ENCODE data around the gene DYNLL2. TPM values are rescaled to one million over a fixed set of nuclear protein-coding genes. Genes with fewer than 3 reads are reported as not detected.

The DYNLL2 gene
- polyA plus RNA-seq, 1 of the 3 experiments (the other 2 are of a cell fraction), result 27.0 TPM

DNA sequence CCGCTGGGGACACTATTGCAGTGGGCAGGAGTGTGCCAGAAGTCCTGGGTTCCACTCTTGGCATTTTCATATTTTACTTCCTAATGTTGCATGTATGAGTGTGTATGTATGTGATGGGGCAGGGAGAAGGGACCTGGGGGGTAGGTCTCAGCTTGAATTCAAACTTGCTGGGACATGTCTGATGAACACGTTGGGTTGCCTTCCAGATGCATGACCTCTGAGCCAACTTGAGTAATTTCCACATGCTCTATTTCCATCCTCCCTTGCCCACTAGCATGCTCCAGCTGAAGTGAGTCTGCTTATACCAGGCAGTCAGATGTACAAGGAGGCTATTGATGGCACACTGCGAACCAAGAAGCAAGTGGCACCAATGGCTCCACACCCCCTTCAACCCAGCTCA is 43.2 kb upstream of the DYNLL2 start:
- POLR2A ChIA-PET, result no interaction called here
- WGBS (ENCODE audit: low lambda C conversion rate), result 44% methylated on average over 3 of the region's 3 CpGs

More for the DNA sequence above, 43.2 kb upstream of the DYNLL2 start:
- no peaks in the 10 kb centered on the region for H3K9me3 ChIP-seq
- no peaks in the 10 kb centered on the region for H4K20me1 ChIP-seq (ENCODE audit: insufficient read depth)
- H3K4me3 ChIP-seq (ENCODE audit: low read depth in 2 of 2, low read length in 1 of 2), result no peak overlapping the region
- H2AFZ ChIP-seq (ENCODE audit: low read depth), result no peak overlapping the region
- no peak overlapping the region for H3K27ac ChIP-seq (ENCODE audit: low read depth in 2 of 2, low read length in 1 of 2)
- H3K27me3 ChIP-seq (ENCODE audit: insufficient read depth), result peaks cover 39% of the 10 kb centered on the region; the same call in 1 of the 2 replicates
- H3K9me2 ChIP-seq, result no peaks in the 10 kb centered on the region
- no peaks in the 10 kb centered on the region for H3F3A ChIP-seq (replicated peaks; ENCODE audit: insufficient read depth)
- no peaks in the 10 kb centered on the region for H3K79me2 ChIP-seq (ENCODE audit: insufficient read depth)
- H3K9ac ChIP-seq, result no peak overlapping the region
- CTCF ChIA-PET, result interaction anchor here (0.9 kb wide), 1 partner anchor 31 kb away, joined by 3 read pairs; no protein-coding TSS in a partner anchor
- H3K36me3 ChIP-seq (replicated peaks in 1 of 2; ENCODE audit: control insufficient read depth in 1 of 2, insufficient read depth in 2 of 2, low read length in 1 of 2), result no peaks in the 10 kb centered on the region
- TF ChIP-seq RCOR1 (IDR thresholded peaks at IDR 0.05; ENCODE audit: low read length), result no peak
- no peak for TF ChIP-seq RFX5 (IDR thresholded peaks at IDR 0.05; ENCODE audit: low read length)
- TF ChIP-seq ELF1 (IDR thresholded peaks at IDR 0.05), result no peak
- TF ChIP-seq, protein P1, sequence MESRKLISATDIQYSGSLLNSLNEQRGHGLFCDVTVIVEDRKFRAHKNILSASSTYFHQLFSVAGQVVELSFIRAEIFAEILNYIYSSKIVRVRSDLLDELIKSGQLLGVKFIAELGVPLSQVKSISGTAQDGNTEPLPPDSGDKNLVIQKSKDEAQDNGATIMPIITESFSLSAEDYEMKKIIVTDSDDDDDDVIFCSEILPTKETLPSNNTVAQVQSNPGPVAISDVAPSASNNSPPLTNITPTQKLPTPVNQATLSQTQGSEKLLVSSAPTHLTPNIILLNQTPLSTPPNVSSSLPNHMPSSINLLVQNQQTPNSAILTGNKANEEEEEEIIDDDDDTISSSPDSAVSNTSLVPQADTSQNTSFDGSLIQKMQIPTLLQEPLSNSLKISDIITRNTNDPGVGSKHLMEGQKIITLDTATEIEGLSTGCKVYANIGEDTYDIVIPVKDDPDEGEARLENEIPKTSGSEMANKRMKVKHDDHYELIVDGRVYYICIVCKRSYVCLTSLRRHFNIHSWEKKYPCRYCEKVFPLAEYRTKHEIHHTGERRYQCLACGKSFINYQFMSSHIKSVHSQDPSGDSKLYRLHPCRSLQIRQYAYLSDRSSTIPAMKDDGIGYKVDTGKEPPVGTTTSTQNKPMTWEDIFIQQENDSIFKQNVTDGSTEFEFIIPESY (IDR thresholded peaks at IDR 0.05; ENCODE audit: borderline replicate concordance, low read depth), result no peak
- TF ChIP-seq, protein P2, sequence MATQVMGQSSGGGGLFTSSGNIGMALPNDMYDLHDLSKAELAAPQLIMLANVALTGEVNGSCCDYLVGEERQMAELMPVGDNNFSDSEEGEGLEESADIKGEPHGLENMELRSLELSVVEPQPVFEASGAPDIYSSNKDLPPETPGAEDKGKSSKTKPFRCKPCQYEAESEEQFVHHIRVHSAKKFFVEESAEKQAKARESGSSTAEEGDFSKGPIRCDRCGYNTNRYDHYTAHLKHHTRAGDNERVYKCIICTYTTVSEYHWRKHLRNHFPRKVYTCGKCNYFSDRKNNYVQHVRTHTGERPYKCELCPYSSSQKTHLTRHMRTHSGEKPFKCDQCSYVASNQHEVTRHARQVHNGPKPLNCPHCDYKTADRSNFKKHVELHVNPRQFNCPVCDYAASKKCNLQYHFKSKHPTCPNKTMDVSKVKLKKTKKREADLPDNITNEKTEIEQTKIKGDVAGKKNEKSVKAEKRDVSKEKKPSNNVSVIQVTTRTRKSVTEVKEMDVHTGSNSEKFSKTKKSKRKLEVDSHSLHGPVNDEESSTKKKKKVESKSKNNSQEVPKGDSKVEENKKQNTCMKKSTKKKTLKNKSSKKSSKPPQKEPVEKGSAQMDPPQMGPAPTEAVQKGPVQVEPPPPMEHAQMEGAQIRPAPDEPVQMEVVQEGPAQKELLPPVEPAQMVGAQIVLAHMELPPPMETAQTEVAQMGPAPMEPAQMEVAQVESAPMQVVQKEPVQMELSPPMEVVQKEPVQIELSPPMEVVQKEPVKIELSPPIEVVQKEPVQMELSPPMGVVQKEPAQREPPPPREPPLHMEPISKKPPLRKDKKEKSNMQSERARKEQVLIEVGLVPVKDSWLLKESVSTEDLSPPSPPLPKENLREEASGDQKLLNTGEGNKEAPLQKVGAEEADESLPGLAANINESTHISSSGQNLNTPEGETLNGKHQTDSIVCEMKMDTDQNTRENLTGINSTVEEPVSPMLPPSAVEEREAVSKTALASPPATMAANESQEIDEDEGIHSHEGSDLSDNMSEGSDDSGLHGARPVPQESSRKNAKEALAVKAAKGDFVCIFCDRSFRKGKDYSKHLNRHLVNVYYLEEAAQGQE (IDR thresholded peaks at IDR 0.05; ENCODE audit: low read depth, low read length), result no peak
- TF ChIP-seq SIN3A (IDR thresholded peaks at IDR 0.05; ENCODE audit: borderline replicate concordance, low read depth, low read length), result no peak
- TF ChIP-seq NRF1 (IDR thresholded peaks at IDR 0.05; ENCODE audit: low read depth, low read length), result no peak
- no peak for TF ChIP-seq SMC3 (IDR thresholded peaks at IDR 0.05; ENCODE audit: low read depth, low read length)
- TF ChIP-seq TAF1 (IDR thresholded peaks at IDR 0.05; ENCODE audit: borderline replicate concordance, low read depth, low read length), result no peak
- no peak for TF ChIP-seq FOXM1 (IDR thresholded peaks at IDR 0.05; ENCODE audit: low read depth)
- TF ChIP-seq TEAD4 (IDR thresholded peaks at IDR 0.05; ENCODE audit: borderline replicate concordance, insufficient read depth), result no peak
- TF ChIP-seq, protein P3, sequence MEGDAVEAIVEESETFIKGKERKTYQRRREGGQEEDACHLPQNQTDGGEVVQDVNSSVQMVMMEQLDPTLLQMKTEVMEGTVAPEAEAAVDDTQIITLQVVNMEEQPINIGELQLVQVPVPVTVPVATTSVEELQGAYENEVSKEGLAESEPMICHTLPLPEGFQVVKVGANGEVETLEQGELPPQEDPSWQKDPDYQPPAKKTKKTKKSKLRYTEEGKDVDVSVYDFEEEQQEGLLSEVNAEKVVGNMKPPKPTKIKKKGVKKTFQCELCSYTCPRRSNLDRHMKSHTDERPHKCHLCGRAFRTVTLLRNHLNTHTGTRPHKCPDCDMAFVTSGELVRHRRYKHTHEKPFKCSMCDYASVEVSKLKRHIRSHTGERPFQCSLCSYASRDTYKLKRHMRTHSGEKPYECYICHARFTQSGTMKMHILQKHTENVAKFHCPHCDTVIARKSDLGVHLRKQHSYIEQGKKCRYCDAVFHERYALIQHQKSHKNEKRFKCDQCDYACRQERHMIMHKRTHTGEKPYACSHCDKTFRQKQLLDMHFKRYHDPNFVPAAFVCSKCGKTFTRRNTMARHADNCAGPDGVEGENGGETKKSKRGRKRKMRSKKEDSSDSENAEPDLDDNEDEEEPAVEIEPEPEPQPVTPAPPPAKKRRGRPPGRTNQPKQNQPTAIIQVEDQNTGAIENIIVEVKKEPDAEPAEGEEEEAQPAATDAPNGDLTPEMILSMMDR (IDR thresholded peaks at IDR 0.05), result no peak
- TF ChIP-seq NFIC (IDR thresholded peaks at IDR 0.05; ENCODE audit: borderline replicate concordance), result no peak
- no peak for TF ChIP-seq JUND (IDR thresholded peaks at IDR 0.05)
- TF ChIP-seq MEF2A (IDR thresholded peaks at IDR 0.05; ENCODE audit: borderline replicate concordance, low read depth), result no peak
- no peak for TF ChIP-seq GATA2 (CRISPR knock-in tag; IDR thresholded peaks at IDR 0.05)
- TF ChIP-seq RXRA (IDR thresholded peaks at IDR 0.05; ENCODE audit: borderline replicate concordance, low read depth), result no peak
- TF ChIP-seq, protein P4, sequence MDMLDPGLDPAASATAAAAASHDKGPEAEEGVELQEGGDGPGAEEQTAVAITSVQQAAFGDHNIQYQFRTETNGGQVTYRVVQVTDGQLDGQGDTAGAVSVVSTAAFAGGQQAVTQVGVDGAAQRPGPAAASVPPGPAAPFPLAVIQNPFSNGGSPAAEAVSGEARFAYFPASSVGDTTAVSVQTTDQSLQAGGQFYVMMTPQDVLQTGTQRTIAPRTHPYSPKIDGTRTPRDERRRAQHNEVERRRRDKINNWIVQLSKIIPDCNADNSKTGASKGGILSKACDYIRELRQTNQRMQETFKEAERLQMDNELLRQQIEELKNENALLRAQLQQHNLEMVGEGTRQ (IDR thresholded peaks at IDR 0.05; ENCODE audit: borderline replicate concordance, low read depth, low read length), result no peak
- H3K4me2 ChIP-seq, result no peak overlapping the region
- H3K4me1 ChIP-seq (ENCODE audit: control insufficient read depth in 1 of 2, insufficient read depth in 2 of 2, low read depth in 1 of 2, low read length in 1 of 2), result no peaks in the 10 kb centered on the region
- DNase-seq, result no peak

All from SK-N-SH (cell line).